Heart right ventricle (tissue), 16 donors: ENCODE measurements around the gene SYTL5. TPM values are rescaled to one million over a fixed set of nuclear protein-coding genes. Genes with fewer than 3 reads are reported as not detected.

ENCODE experiments used
- ATAC-seq, 8 donors: fragments of 200-7000 bp; cut with Tn5 transposase; one replicate each; pipeline ENCODE4 v1.9.1; 2020; ENCODE audit warnings: mild to moderate bottlenecking in 8 of 8, moderate library complexity in 8 of 8, moderate number of reproducible peaks in 1 of 8
- DNase-seq, 2 donors: peaks; one replicate each; pipeline ENCODE4 v3.0.0-alpha.2; 2020
- H3K27ac ChIP-seq, 10 donors: fragments of 200-600 bp; sonication (generic) in 2 of 10; one replicate each; pipeline versions ENCODE4 v1.5.0 to v1.8.0; 2020 to 2022; ENCODE audit warnings: mild to moderate bottlenecking in 3 of 10
- H3K27me3 ChIP-seq, 7 donors: fragments of 200-600 bp; one replicate each; pipeline ENCODE4 v1.8.0; 2021 to 2022; ENCODE audit warnings: mild to moderate bottlenecking in 2 of 7
- H3K36me3 ChIP-seq, 9 donors: fragments of 200-600 bp; sonication (generic) in 1 of 9; one replicate each; pipeline versions ENCODE4 v1.5.0 to v1.8.0; 2020 to 2022; ENCODE audit warnings: mild to moderate bottlenecking in 2 of 9
- H3K4me1 ChIP-seq, 9 donors: fragments of 200-600 bp; sonication (generic) in 1 of 9; one replicate each; pipeline versions ENCODE4 v1.5.0 to v1.8.0; 2020 to 2022; ENCODE audit warnings: mild to moderate bottlenecking in 4 of 9
- H3K4me3 ChIP-seq, 10 donors: fragments of 200-600 bp; sonication (generic) in 2 of 10; one replicate each; pipeline versions ENCODE4 v1.5.0 to v1.8.0; 2020 to 2022; ENCODE audit warnings: mild to moderate bottlenecking in 7 of 10, moderate library complexity in 2 of 10
- H3K9me3 ChIP-seq, 11 donors: fragments of 200-600 bp in 10 of 11; sonication (generic) in 2 of 11; one replicate each; pipeline versions ENCODE4 v1.5.0 to v1.8.0; 2013 to 2022; ENCODE audit warnings: mild to moderate bottlenecking in 2 of 11, control low read depth in 1 of 11, moderate library complexity in 1 of 11
- WGBS, 2 donors: extraction: QIAGEN DNeasy Blood & Tissue Kit; methylation state at CpG; one replicate each; pipeline ENCODE4 v1.1.7; 2013; ENCODE audit warnings: inconsistent platforms in 1 of 2; 5-methylcytosine and 5-hydroxymethylcytosine counted together
- intact Hi-C, 10 donors: fragments of 100-400 bp; cut with DNase I; formaldehyde crosslinking; loops; one replicate each; pipeline versions ENCODE4 v1.11.1 to v1.14.2; 2022
- polyA plus RNA-seq, 2 donors: library from polyadenylated mRNA; stranded (reverse); fragments of 200-250 nt; gene quantifications; one replicate each; pipeline ENCODE4 v1.2.3, GENCODE V29; 2013
- total RNA-seq, 10 donors: library from RNA; stranded (reverse); fragmentation: NEBNext Ultra II Directional in 3 of 10; extraction: Animal tissue kit (Norgen Biotek cat#: 25700) in 3 of 10; gene quantifications; one replicate each; pipeline versions ENCODE4 v1.2.1 to v1.2.4, GENCODE V29; 2021 to 2023
- TF ChIP-seq, protein P1 (sequence below), 9 donors: fragments of 200-600 bp; sonication (generic) in 2 of 9; IDR thresholded peaks; one replicate each; pipeline versions ENCODE4 v1.5.0 to v1.8.0; 2021 to 2022; ENCODE audit warnings: antibody characterized with exemption in 9 of 9, mild to moderate bottlenecking in 5 of 9, moderate library complexity in 1 of 9
- donor health status: Arrhythmogenic right ventricular cardiomyopathy.
- donor health status: ischemic (EF 13 %, LVEDD 7.1; RV severe dilation, severe dysfunction).
- donor health status: healthy with polysubstance abuse.
- donor health status: DM: no; HTN: yes; CAD: no.
- donor health status: DM: no; HTN: no; CAD: no.
- donor health status: ischemic (EF 25% LVEDD 6.9; RV normal size, moderate dysfunction).
- donor health status: ischemic (EF 25% LVEDD 5.7; RV mildly dilated, moderate dysfunction).
- donor health status: healthy.
- donor health status: DM: yes; HTN: yes; CAD: no.
- donor health status: Ischemic cardiomyopathy.
- donor health status: ischemic (EF 35%, LVEDD 5.7; RV mildly dilated, moderate dysfunction).
- donor health status: nonischemic (EF 11% LVEDD 7.7; RV severe dilation, severe dysfunction).
- donor health status: DM: yes; HTN: yes; CAD: no.
- donor health status: PGD.
- donor health status: ischemic (EF 29% LVEDD 5.4; RV normal size, mild dysfunction).
- donor health status: nonischemic (EF 23%, LVEDD 6.1; RV moderate dilation, normal function).

SYTL5 gene
- total and polyA plus RNA-seq, 12 donors: 0.03 to 3.2 (median 0.45) TPM; not detected in 3

DNA sequence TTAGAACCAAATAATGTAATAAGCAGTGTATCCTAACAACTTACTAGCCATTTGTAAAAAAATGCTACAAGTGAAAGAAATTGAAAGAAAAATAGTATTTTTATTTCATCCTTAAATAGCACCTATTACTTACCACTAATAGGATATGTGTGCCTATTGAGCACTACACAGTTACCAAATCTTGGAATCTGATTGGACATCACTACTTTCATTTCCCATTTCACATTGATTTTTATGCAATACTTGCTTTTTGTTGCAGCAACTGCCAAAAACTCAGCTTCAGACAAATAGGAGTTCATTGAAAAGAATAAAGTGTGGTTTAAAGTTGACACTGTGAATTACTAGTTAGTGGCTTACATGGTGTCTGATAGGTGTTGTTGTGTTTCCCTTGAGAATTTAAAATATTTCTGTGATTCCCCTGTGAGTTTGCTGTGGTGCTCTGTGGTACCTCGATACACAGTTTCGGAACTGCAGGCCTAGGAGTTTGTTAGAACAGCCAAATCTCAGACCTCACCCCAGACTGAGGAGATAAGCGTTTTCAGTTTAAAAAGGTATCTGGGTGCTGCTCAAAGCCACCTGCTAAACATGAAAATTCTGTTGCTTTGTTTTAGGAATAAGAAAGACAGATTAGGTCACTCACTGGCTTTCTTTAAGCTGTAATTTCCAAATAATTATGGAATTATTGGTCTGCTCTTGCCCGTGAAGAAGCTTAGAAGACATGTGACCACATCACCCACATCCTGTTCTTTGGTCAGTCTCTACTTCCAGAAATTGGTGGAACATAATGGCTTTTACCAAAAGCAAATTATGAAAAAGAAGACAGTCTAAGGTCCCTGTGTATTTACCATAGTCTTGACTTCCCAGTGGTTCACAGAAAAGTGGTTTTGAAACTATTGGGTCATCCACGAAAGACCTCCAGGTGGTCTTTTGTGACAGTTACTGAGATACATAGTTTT is 97.8 kb downstream of the SYTL5 start:
- no peak for ATAC-seq

DNA sequence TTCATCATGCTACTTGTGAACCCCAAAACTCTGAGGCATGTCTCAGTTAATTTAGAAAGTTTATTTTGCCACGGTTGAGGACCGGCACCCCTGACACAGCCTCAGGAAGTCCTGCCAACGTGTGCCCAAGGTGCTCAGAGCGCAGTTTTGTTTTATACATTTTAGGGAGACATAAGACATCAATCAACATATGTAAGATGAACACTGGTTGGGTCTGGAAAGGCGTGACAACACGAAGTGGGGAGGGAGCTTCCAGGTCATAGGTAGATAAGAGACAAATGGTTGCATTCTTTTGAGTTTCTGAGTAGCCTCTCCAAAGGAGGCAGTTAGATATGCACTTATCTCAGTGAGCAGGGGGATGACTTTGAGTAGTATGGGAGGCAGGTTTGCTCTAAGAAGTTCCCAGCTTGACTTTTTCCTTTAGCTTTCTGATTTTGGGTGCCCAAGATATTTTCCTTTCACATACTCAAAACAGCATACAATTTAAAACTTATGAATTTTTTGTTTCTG is 98.9 kb downstream of the SYTL5 start:
- no peaks in the 10 kb centered on the region for H3K36me3 ChIP-seq
- 87 to 89% methylated on average over 6 of the region's 6 CpGs for WGBS, 2 donors
- TF ChIP-seq, protein P1, sequence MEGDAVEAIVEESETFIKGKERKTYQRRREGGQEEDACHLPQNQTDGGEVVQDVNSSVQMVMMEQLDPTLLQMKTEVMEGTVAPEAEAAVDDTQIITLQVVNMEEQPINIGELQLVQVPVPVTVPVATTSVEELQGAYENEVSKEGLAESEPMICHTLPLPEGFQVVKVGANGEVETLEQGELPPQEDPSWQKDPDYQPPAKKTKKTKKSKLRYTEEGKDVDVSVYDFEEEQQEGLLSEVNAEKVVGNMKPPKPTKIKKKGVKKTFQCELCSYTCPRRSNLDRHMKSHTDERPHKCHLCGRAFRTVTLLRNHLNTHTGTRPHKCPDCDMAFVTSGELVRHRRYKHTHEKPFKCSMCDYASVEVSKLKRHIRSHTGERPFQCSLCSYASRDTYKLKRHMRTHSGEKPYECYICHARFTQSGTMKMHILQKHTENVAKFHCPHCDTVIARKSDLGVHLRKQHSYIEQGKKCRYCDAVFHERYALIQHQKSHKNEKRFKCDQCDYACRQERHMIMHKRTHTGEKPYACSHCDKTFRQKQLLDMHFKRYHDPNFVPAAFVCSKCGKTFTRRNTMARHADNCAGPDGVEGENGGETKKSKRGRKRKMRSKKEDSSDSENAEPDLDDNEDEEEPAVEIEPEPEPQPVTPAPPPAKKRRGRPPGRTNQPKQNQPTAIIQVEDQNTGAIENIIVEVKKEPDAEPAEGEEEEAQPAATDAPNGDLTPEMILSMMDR (IDR thresholded peaks at IDR 0.05): no peak
- no peak for ATAC-seq
- no peaks in the 10 kb centered on the region for H3K4me1 ChIP-seq
- H3K27me3 ChIP-seq: peaks cover 0 to 15% (median 0%) of the 10 kb centered on the region in 7 donors
- H3K27ac ChIP-seq: no peak overlapping the region
- intact Hi-C loops: no loop called here
- no peak overlapping the region for H3K4me3 ChIP-seq
- DNase-seq: no peak
- peaks cover 0 to 6% (median 0%) of the 10 kb centered on the region in 11 donors for H3K9me3 ChIP-seq

More for the DNA sequence above, 97.8 kb downstream of the SYTL5 start:
- Histone ChIP-seq H3K27me3 (peaks cover 0 to 14% (median 0%) of the 10 kb centered on the region in 7 donors), H3K9me3 (peaks cover 0 to 17% (median 0%) of the 10 kb centered on the region in 11 donors), H3K27ac (no peak overlapping the region), H3K4me1 (no peaks in the 10 kb centered on the region), H3K4me3 (no peak overlapping the region), H3K36me3 (no peaks in the 10 kb centered on the region)
- no peak for DNase-seq
- 92 to 95% methylated on average over 5 of the region's 5 CpGs for WGBS, 2 donors
- intact Hi-C loops: no loop called here
- TF ChIP-seq, protein P1 (IDR thresholded peaks at IDR 0.05): no peak

DNA sequence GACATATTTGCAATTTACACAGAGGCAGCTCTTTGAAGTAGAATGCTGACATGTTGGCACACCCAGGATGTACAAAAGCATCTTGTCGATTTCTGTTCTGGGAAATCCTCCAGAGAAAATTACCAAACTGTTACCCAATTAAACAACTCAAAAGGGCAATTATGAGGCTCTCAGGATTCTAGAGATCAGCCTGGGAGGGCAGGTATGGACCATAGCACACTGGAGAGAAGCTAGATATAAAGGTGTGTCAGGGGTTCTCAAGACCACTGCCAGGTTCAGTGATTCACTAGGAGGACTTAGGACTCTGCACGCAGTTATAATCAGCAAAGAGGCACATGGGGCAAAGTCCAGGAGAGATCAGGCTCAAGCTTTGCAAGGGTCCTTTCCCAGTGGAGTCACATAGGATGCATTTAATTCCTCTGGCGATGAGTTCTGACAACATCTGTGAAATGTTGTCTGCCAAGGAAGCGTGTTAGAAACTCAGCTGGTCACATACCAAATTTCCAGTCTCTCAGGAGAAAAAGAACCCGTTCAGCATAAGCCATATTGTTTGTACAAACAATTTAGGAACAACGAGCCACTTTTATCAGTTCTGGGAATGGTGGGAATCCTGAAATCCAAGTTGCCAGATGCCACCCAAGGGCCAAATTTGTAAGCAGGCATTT is 100.8 kb downstream of the SYTL5 start:
- H3K27ac ChIP-seq: no peak overlapping the region
- no peak for ATAC-seq
- H3K9me3 ChIP-seq: no peaks in the 10 kb centered on the region
- H3K27me3 ChIP-seq: peaks cover 0 to 17% (median 0%) of the 10 kb centered on the region in 7 donors
- no peaks in the 10 kb centered on the region for H3K4me1 ChIP-seq
- DNase-seq: no peak
- WGBS, 2 donors: 58 to 60% methylated on average over 6 of the region's 6 CpGs
- no peaks in the 10 kb centered on the region for H3K36me3 ChIP-seq
- TF ChIP-seq, protein P1 (IDR thresholded peaks at IDR 0.05): no peak
- intact Hi-C loops: no loop called here
- H3K4me3 ChIP-seq: no peak overlapping the region

DNA sequence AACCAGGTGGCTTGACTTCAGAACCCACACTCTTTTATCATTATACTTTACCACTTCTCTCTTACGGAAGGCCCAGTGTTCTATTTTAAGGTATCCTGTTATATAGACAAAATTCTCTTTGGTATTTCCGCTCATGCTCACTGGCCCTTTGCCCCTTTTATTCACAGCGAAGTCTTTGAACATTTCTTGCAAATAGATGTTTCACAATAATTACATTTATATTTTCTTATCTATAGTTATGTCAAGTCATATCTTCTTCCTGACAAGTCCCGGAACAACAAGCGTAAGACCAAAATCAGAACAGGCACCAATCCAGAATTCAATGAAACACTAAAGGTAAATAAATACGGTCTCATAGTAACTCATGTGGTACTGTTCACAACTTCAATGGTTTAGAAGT is 102.0 kb downstream of the SYTL5 start:
- no peak overlapping the region for H3K27ac ChIP-seq
- DNase-seq (no peak), ATAC-seq (no peak)
- intact Hi-C loops: no loop called here
- H3K4me3 ChIP-seq: no peak overlapping the region
- WGBS, 2 donors: 35% methylated on average over 6 of the region's 6 CpGs
- H3K9me3 ChIP-seq: no peaks in the 10 kb centered on the region
- no peaks in the 10 kb centered on the region for H3K4me1 ChIP-seq
- TF ChIP-seq, protein P1 (IDR thresholded peaks at IDR 0.05): no peak
- H3K27me3 ChIP-seq: peaks cover 0 to 16% (median 0%) of the 10 kb centered on the region in 7 donors
- no peaks in the 10 kb centered on the region for H3K36me3 ChIP-seq
